HepG2 (cell line): ENCODE data around the gene MED25. TPM values are rescaled to one million over a fixed set of nuclear protein-coding genes. Genes with fewer than 3 reads are reported as not detected.

Experiments used
- CENPT ChIP-seq: sonication (generic); formaldehyde crosslinking; IDR thresholded peaks from 2 replicates; pipeline ENCODE4 v1.8.0; 2022; ENCODE audit warnings: low read depth, mild to moderate bottlenecking, moderate library complexity, missing genetic modification reagents
- FOSL2 ChIP-seq: sonication (generic); formaldehyde crosslinking; IDR thresholded peaks from 2 replicates; pipeline ENCODE4 v1.4.0; 2020; ENCODE audit warnings: missing genetic modification reagents
- MLLT10 ChIP-seq: sonication (generic); formaldehyde crosslinking; IDR thresholded peaks from 2 replicates; pipeline ENCODE4 v1.4.0; 2020; ENCODE audit warnings: missing genetic modification reagents
- RFXAP ChIP-seq: sonication (generic); formaldehyde crosslinking; IDR thresholded peaks from 2 replicates; pipeline ENCODE4 v1.4.0; 2020; ENCODE audit warnings: missing genetic modification reagents, borderline replicate concordance
- TSC22D2 ChIP-seq: sonication (generic); formaldehyde crosslinking; IDR thresholded peaks from 2 replicates; pipeline ENCODE4 v1.5.1; 2020; ENCODE audit warnings: missing genetic modification reagents, mild to moderate bottlenecking, borderline replicate concordance
- ZC3H13 ChIP-seq: sonication (generic); formaldehyde crosslinking; IDR thresholded peaks from 2 replicates; pipeline ENCODE4 v1.8.1; 2023; ENCODE audit warnings: mild to moderate bottlenecking, missing genetic modification reagents, moderate library complexity
- ZNF251 ChIP-seq: sonication (generic); formaldehyde crosslinking; IDR thresholded peaks from 2 replicates; pipeline ENCODE4 v1.9.0; 2021; ENCODE audit warnings: mild to moderate bottlenecking, missing genetic modification reagents
- ZNF383 ChIP-seq: sonication (generic); formaldehyde crosslinking; IDR thresholded peaks from 2 replicates; pipeline ENCODE4 v1.4.0; 2020; ENCODE audit warnings: missing genetic modification reagents, mild to moderate bottlenecking, borderline replicate concordance
- ZNF441 ChIP-seq: sonication (generic); formaldehyde crosslinking; IDR thresholded peaks from 2 replicates; pipeline ENCODE4 v1.7.0; 2021; ENCODE audit warnings: missing genetic modification reagents, borderline replicate concordance
- ZNF451 ChIP-seq: sonication (generic); formaldehyde crosslinking; IDR thresholded peaks from 2 replicates; pipeline ENCODE4 v1.5.0; 2020; ENCODE audit warnings: mild to moderate bottlenecking, missing genetic modification reagents
- ZNF720 ChIP-seq: sonication (generic); formaldehyde crosslinking; IDR thresholded peaks from 2 replicates; pipeline ENCODE4 v1.4.0; 2020; ENCODE audit warnings: missing genetic modification reagents
- ZNF749 ChIP-seq: sonication (generic); formaldehyde crosslinking; IDR thresholded peaks from 2 replicates; pipeline ENCODE4 v1.8.0; 2022; ENCODE audit warnings: mild to moderate bottlenecking, missing genetic modification reagents, moderate library complexity, borderline replicate concordance
- polyA plus RNA-seq, 8 experiments: library from polyadenylated mRNA; depleted of rRNA in 3 of 8; stranded (reverse) in 7 of 8; unstranded in 1 of 8; fragments of >200 nt; fragmentation: Illumina TruSeq in 4 of 8; extraction: Trizol in 4 of 8; gene quantifications; 2 replicates each; pipeline versions ENCODE4 v1.2.1 to v1.2.3, GENCODE V29; 2011 to 2016; ENCODE audit warnings: low read depth in 4 of 8, missing spikeins in 1 of 8, mixed read lengths in 1 of 8; ENCODE audit not compliant: insufficient read depth in 1 of 8
- total RNA-seq, 5 experiments: library from RNA; depleted of rRNA; stranded (reverse); fragments of >200 nt; fragmentation: Illumina TruSeq; extraction: Trizol; gene quantifications; 2 replicates each; pipeline ENCODE4 v1.2.3, GENCODE V29; 2016; ENCODE audit warnings: low read depth in 1 of 5
- TF ChIP-seq, protein P1 (sequence below): sonication (generic); formaldehyde crosslinking; conservative IDR thresholded peaks from 2 replicates; pipeline ENCODE4 v1.4.0; 2020; ENCODE audit warnings: mild to moderate bottlenecking, missing genetic modification reagents, moderate library complexity
- TF ChIP-seq, protein P2 (sequence below): sonication (generic); formaldehyde crosslinking; IDR thresholded peaks from 2 replicates; pipeline ENCODE4 v1.5.0; 2020; ENCODE audit warnings: mild to moderate bottlenecking, missing genetic modification reagents
- TF ChIP-seq, protein P3 (sequence below), 2 experiments: sonication (generic) in 1 of 2; formaldehyde crosslinking in 1 of 2; IDR thresholded peaks; 2 replicates each; pipeline versions ENCODE4 v1.4.0 to v1.6.1; 2018 to 2020; ENCODE audit warnings: missing genetic modification reagents in 2 of 2, borderline replicate concordance in 1 of 2, low read depth in 1 of 2, mild to moderate bottlenecking in 1 of 2, missing biosample characterization in 1 of 2
- TF ChIP-seq, protein P4 (sequence below): sonication (generic); formaldehyde crosslinking; IDR thresholded peaks from 2 replicates; pipeline ENCODE4 v1.8.0; 2022; ENCODE audit warnings: missing genetic modification reagents, mild to moderate bottlenecking, borderline replicate concordance
- TF ChIP-seq, protein P5 (sequence below): sonication (generic); formaldehyde crosslinking; IDR thresholded peaks from 2 replicates; pipeline ENCODE4 v1.5.1; 2020; ENCODE audit warnings: missing genetic modification reagents, mild to moderate bottlenecking, borderline replicate concordance

MED25 gene
- total and polyA plus RNA-seq, 2 of the 13 experiments (the other 11 are each of a cell fraction or from before 2014, with no cell fraction given): 11.1 to 15.1 TPM

DNA sequence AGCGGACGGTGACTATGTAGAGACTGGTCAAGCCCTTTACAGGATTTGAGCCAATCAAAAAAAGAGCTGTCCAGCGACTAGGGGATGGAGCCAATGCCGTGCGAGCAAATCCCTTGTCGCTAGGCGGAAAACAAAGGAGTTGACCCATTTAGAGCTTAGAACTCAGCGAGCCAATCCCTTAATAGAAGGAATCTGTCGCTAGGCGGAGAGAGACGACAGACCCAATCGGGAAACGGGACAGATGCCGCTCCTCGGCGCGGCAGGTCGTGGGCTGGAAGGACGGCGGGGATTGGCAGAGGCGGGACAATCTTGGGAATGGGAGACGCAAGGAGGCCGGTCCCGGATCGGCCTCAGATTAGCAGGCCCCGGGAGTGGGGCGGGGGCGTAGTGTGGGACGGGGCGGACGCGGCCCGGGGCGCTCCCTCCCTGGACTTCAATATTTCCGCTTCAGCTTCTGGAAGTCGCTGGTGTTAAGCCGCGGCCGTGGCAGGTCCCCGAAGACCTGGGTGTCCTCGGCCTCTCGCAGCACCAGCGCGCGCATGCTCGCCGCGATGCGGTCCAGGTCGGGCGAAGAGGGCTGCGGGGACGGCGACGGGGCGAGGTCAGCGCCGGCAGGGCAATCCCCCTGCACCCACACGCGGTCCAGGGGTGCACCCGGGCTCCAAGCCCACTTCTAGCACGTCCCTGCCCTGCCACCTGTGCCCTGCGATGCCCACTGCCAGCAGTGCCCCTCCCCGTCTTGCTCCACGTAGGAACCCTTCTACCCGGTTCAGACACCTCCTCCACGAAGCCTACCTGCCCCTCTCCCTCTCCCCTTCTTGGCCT is 51.6 kb downstream of the MED25 start (continued):
- TF ChIP-seq ZNF451 (CRISPR knock-in tag) (peak; percentile 80; the same call in 1 of the 2 replicates), ZNF441 (CRISPR knock-in tag) (peak; percentile 47; the same call in 1 of the 2 replicates), ZNF251 (CRISPR knock-in tag) (0 out of 2 replicates have a peak, but pooled peaks have one; percentile 86), FOSL2 (CRISPR knock-in tag) (no peak), TSC22D2 (CRISPR knock-in tag) (peak; percentile 39; the same call in 1 of the 2 replicates), ZC3H13 (CRISPR knock-in tag) (peak; percentile 53), MLLT10 (no peak), RFXAP (CRISPR knock-in tag) (peak; percentile 100), ZNF720 (0 out of 2 replicates have a peak, but pooled peaks have one; percentile 25), CENPT (CRISPR knock-in tag) (no peak), ZNF383 (no peak), ZNF749 (no peak; the same call in none of the 2 replicates)
- TF ChIP-seq, protein P1, sequence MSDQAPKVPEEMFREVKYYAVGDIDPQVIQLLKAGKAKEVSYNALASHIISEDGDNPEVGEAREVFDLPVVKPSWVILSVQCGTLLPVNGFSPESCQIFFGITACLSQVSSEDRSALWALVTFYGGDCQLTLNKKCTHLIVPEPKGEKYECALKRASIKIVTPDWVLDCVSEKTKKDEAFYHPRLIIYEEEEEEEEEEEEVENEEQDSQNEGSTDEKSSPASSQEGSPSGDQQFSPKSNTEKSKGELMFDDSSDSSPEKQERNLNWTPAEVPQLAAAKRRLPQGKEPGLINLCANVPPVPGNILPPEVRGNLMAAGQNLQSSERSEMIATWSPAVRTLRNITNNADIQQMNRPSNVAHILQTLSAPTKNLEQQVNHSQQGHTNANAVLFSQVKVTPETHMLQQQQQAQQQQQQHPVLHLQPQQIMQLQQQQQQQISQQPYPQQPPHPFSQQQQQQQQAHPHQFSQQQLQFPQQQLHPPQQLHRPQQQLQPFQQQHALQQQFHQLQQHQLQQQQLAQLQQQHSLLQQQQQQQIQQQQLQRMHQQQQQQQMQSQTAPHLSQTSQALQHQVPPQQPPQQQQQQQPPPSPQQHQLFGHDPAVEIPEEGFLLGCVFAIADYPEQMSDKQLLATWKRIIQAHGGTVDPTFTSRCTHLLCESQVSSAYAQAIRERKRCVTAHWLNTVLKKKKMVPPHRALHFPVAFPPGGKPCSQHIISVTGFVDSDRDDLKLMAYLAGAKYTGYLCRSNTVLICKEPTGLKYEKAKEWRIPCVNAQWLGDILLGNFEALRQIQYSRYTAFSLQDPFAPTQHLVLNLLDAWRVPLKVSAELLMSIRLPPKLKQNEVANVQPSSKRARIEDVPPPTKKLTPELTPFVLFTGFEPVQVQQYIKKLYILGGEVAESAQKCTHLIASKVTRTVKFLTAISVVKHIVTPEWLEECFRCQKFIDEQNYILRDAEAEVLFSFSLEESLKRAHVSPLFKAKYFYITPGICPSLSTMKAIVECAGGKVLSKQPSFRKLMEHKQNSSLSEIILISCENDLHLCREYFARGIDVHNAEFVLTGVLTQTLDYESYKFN (CRISPR knock-in tag): no peak; the same call in 1 of the 2 replicates
- TF ChIP-seq, protein P2, sequence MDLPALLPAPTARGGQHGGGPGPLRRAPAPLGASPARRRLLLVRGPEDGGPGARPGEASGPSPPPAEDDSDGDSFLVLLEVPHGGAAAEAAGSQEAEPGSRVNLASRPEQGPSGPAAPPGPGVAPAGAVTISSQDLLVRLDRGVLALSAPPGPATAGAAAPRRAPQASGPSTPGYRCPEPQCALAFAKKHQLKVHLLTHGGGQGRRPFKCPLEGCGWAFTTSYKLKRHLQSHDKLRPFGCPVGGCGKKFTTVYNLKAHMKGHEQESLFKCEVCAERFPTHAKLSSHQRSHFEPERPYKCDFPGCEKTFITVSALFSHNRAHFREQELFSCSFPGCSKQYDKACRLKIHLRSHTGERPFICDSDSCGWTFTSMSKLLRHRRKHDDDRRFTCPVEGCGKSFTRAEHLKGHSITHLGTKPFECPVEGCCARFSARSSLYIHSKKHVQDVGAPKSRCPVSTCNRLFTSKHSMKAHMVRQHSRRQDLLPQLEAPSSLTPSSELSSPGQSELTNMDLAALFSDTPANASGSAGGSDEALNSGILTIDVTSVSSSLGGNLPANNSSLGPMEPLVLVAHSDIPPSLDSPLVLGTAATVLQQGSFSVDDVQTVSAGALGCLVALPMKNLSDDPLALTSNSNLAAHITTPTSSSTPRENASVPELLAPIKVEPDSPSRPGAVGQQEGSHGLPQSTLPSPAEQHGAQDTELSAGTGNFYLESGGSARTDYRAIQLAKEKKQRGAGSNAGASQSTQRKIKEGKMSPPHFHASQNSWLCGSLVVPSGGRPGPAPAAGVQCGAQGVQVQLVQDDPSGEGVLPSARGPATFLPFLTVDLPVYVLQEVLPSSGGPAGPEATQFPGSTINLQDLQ: no peak
- TF ChIP-seq, protein P3, sequence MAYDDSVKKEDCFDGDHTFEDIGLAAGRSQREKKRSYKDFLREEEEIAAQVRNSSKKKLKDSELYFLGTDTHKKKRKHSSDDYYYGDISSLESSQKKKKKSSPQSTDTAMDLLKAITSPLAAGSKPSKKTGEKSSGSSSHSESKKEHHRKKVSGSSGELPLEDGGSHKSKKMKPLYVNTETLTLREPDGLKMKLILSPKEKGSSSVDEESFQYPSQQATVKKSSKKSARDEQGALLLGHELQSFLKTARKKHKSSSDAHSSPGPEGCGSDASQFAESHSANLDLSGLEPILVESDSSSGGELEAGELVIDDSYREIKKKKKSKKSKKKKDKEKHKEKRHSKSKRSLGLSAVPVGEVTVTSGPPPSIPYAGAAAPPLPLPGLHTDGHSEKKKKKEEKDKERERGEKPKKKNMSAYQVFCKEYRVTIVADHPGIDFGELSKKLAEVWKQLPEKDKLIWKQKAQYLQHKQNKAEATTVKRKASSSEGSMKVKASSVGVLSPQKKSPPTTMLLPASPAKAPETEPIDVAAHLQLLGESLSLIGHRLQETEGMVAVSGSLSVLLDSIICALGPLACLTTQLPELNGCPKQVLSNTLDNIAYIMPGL (CRISPR knock-in tag; IDR thresholded peaks at IDR 0.05; ENCODE audit: borderline replicate concordance in 1 of 2, low read depth in 1 of 2): peak in 1 of 2 experiments; percentile 42; a peak in 1 of 4 replicates
- TF ChIP-seq, protein P4, sequence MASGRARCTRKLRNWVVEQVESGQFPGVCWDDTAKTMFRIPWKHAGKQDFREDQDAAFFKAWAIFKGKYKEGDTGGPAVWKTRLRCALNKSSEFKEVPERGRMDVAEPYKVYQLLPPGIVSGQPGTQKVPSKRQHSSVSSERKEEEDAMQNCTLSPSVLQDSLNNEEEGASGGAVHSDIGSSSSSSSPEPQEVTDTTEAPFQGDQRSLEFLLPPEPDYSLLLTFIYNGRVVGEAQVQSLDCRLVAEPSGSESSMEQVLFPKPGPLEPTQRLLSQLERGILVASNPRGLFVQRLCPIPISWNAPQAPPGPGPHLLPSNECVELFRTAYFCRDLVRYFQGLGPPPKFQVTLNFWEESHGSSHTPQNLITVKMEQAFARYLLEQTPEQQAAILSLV (CRISPR knock-in tag): peak; percentile 64; the same call in 1 of the 2 replicates
- TF ChIP-seq, protein P5, sequence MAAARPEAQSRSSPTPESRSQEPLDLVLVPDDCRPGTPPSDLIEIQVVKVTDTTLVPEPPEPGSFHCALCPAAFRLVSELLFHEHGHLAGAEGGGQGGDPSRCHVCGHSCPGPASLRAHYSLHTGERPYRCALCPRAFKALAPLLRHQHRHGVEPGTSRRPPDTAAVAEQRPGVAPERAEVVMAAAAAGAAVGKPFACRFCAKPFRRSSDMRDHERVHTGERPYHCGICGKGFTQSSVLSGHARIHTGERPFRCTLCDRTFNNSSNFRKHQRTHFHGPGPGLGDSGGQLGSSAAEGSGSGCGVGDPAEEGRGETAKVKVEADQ (CRISPR knock-in tag): 0 out of 2 replicates have a peak, but pooled peaks have one; percentile 36
